Femur (tissue), 1 donor: ENCODE data around the gene PSMD10.

Source experiments
- DNase-seq: peaks from one replicate; pipeline ENCODE4 v3.0.0-alpha.2; 2017

Gene PSMD10

GRCh38 chrX:108091264-108091877 lies at the start of gene PSMD10, which contains the start of gene ATG4A:
Gene PSMD10, minus strand, starts transcription at chrX:108091542. Its CDS starts 22 bp downstream, at chrX:108091520.
Gene ATG4A, plus strand, starts transcription at chrX:108091778. Its CDS starts 49 bp downstream, at chrX:108091827.
- DNase-seq = peak; percentile 97

GRCh38 chrX:108138814-108139702 lies 47.7 kb upstream of the PSMD10 start:
- DNase-seq = no peak

GRCh38 chrX:108134724-108135123 lies 43.4 kb upstream of the PSMD10 start:
- no peak for DNase-seq

- DNase-seq = no peak
These were observed 41.5 kb upstream of the PSMD10 start for GRCh38 chrX:108132876-108133275.

GRCh38 chrX:108132034-108132433 lies 40.7 kb upstream of the PSMD10 start:
- DNase-seq = no peak

- no peak for DNase-seq
These were observed 40.1 kb upstream of the PSMD10 start for GRCh38 chrX:108131471-108131870.

- DNase-seq = no peak
These were observed 39.5 kb upstream of the PSMD10 start for GRCh38 chrX:108130889-108131288.

- no peak for DNase-seq
These were observed 35.8 kb upstream of the PSMD10 start for GRCh38 chrX:108127152-108127551.

GRCh38 chrX:108126661-108127060 lies 35.3 kb upstream of the PSMD10 start:
- DNase-seq = no peak

GRCh38 chrX:108123591-108124366 lies 32.4 kb upstream of the PSMD10 start:
- no peak for DNase-seq

GRCh38 chrX:108122748-108123147 lies 31.4 kb upstream of the PSMD10 start:
- DNase-seq = no peak

GRCh38 chrX:108121291-108121690 lies 29.9 kb upstream of the PSMD10 start:
- no peak for DNase-seq

- no peak for DNase-seq
These were observed 26.6 kb upstream of the PSMD10 start for GRCh38 chrX:108117988-108118387.

GRCh38 chrX:108114541-108114940 lies 23.2 kb upstream of the PSMD10 start:
- no peak for DNase-seq

- no peak for DNase-seq
These were observed 14.1 kb upstream of the PSMD10 start for GRCh38 chrX:108105473-108105872.

- DNase-seq = no peak
These were observed 6.0 kb upstream of the PSMD10 start for GRCh38 chrX:108097380-108097779.

- DNase-seq = no peak
These were observed 543 bp upstream of the PSMD10 start for GRCh38 chrX:108091878-108092291.

GRCh38 chrX:108090491-108091263 lies 665 bp downstream of the PSMD10 start:
- DNase-seq = no peak

GRCh38 chrX:108088511-108088910 lies 2.8 kb downstream of the PSMD10 start:
- DNase-seq = no peak

- no peak for DNase-seq
These were observed 3.5 kb downstream of the PSMD10 start for GRCh38 chrX:108087792-108088191.

- DNase-seq = no peak
These were observed 10.2 kb downstream of the PSMD10 start for GRCh38 chrX:108081110-108081509.

- no peak for DNase-seq
These were observed 18.6 kb downstream of the PSMD10 start for GRCh38 chrX:108072746-108073145.

GRCh38 chrX:108071578-108071977 lies 19.8 kb downstream of the PSMD10 start:
- DNase-seq = no peak
